Smooth muscle cell (in vitro differentiated cells): ENCODE data around the gene BBS9. TPM values are rescaled to one million over a fixed set of nuclear protein-coding genes. Genes with fewer than 3 reads are reported as not detected.

Source experiments
- DNase-seq: peaks from one replicate; lab custom pipeline; 2025; ENCODE audit not compliant: unreplicated experiment; lab: John Stamatoyannopoulos, UW
- H2AFZ ChIP-seq: fragments of 200-600 bp; sonication (generic); 2 replicates; pipeline ENCODE4 v1.6.0; 2016; ENCODE audit warnings: antibody characterized with exemption, low read depth, mild to moderate bottlenecking
- H3F3A ChIP-seq: fragments of 200-600 bp; sonication (generic); 2 replicates; pipeline ENCODE4 v1.6.0; 2017; ENCODE audit warnings: antibody characterized with exemption, low read depth
- H3K27ac ChIP-seq: fragments of 200-600 bp; sonication (generic); 2 replicates; pipeline ENCODE4 v1.5.1; 2016; ENCODE audit warnings: low read depth, mild to moderate bottlenecking
- H3K27me3 ChIP-seq: fragments of 200-600 bp; sonication (generic); 2 replicates; pipeline ENCODE4 v1.6.1; 2016; ENCODE audit warnings: low read depth, mild to moderate bottlenecking
- H3K36me3 ChIP-seq: fragments of 200-600 bp; sonication (generic); 2 replicates; pipeline ENCODE4 v1.5.1; 2016; ENCODE audit warnings: low read depth
- H3K4me1 ChIP-seq: fragments of 200-600 bp; sonication (generic); 2 replicates; pipeline ENCODE4 v1.5.1; 2016; ENCODE audit warnings: low read depth
- H3K4me2 ChIP-seq: fragments of 200-600 bp; sonication (generic); 2 replicates; pipeline ENCODE4 v1.6.0; 2016; ENCODE audit warnings: mild to moderate bottlenecking
- H3K4me3 ChIP-seq: fragments of 200-600 bp; sonication (generic); 2 replicates; pipeline ENCODE4 v1.5.1; 2016; ENCODE audit warnings: mild to moderate bottlenecking
- H3K79me2 ChIP-seq: fragments of 200-600 bp; sonication (generic); 2 replicates; pipeline ENCODE4 v1.6.0; 2016; ENCODE audit warnings: low read depth, mild to moderate bottlenecking
- H3K9ac ChIP-seq: fragments of 200-600 bp; sonication (generic); 2 replicates; pipeline ENCODE4 v1.6.0; 2016; ENCODE audit warnings: low read depth
- H3K9me3 ChIP-seq: fragments of 200-600 bp; sonication (generic); replicated peaks from 2 replicates; pipeline ENCODE4 v1.5.1; 2016; ENCODE audit warnings: low read depth
- H4K20me1 ChIP-seq: fragments of 200-600 bp; sonication (generic); 2 replicates; pipeline ENCODE4 v1.6.0; 2016; ENCODE audit warnings: low read depth
- WGBS: methylation state at CpG from one replicate; pipeline ENCODE4 v1.1.7; 2016; ENCODE audit warnings: low lambda C conversion rate; 5-methylcytosine and 5-hydroxymethylcytosine counted together
- polyA plus RNA-seq: library from polyadenylated mRNA; unstranded; fragments of >200 nt; fragmentation: Nextera tagmentation; extraction: Ambion mirVana; gene quantifications from 2 replicates; pipeline ENCODE4 v1.2.1, GENCODE V29; 2016
- total RNA-seq: library from RNA; depleted of rRNA; stranded (reverse); fragments of >200 nt; gene quantifications from 2 replicates; pipeline ENCODE4 v1.2.3, GENCODE V29; 2014
- TF ChIP-seq, protein P1 (sequence below): fragments of 200-600 bp; sonication (generic); IDR thresholded peaks from 2 replicates; pipeline ENCODE4 v1.5.1; 2017; ENCODE audit warnings: borderline replicate concordance, mild to moderate bottlenecking, antibody characterized with exemption; ENCODE audit not compliant: insufficient read depth, poor library complexity, severe bottlenecking

The BBS9 gene
- total and polyA plus RNA-seq, 2 experiments from 2014 or later = 12.8 to 19.6 TPM

DNA sequence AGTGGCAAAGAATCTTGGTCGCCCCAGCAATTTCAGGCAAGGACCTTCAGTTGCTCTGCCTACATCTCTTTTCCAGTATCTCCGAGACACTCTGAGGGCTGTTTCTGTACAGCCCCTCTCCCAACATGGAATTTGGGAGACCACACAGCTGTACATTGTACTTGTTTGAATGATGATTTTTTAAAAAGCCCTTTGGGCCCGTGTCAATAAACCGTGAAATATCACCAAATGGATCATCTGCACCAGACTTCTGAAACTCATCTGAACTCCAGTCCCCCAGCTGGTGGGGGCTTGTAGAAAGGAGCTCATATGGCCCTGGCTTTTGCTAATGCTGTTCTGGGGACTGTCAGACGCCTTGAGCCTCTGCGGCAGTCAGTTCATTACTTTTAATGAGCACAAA, 374.9 kb downstream of the BBS9 start:
- Histone ChIP-seq H3K4me1 (no peaks in the 10 kb centered on the region), H3K79me2 (no peaks in the 10 kb centered on the region), H3K4me3 (no peak overlapping the region), H3K36me3 (peaks cover 6% of the 10 kb centered on the region), H3K27me3 (no peaks in the 10 kb centered on the region), H4K20me1 (no peaks in the 10 kb centered on the region), H3F3A (no peaks in the 10 kb centered on the region), H3K4me2 (no peak overlapping the region), H2AFZ (no peak overlapping the region), H3K27ac (no peak overlapping the region), H3K9ac (no peak overlapping the region), H3K9me3 (no peaks in the 10 kb centered on the region)
- TF ChIP-seq, protein P1, sequence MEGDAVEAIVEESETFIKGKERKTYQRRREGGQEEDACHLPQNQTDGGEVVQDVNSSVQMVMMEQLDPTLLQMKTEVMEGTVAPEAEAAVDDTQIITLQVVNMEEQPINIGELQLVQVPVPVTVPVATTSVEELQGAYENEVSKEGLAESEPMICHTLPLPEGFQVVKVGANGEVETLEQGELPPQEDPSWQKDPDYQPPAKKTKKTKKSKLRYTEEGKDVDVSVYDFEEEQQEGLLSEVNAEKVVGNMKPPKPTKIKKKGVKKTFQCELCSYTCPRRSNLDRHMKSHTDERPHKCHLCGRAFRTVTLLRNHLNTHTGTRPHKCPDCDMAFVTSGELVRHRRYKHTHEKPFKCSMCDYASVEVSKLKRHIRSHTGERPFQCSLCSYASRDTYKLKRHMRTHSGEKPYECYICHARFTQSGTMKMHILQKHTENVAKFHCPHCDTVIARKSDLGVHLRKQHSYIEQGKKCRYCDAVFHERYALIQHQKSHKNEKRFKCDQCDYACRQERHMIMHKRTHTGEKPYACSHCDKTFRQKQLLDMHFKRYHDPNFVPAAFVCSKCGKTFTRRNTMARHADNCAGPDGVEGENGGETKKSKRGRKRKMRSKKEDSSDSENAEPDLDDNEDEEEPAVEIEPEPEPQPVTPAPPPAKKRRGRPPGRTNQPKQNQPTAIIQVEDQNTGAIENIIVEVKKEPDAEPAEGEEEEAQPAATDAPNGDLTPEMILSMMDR = no peak
- DNase-seq = no peak
- 90% methylated on average over 6 of the region's 6 CpGs for WGBS

GRCh38 chr7:33509206-33509605, 379.8 kb downstream of the BBS9 start:
- no peak for DNase-seq
- H3K4me1 ChIP-seq = no peaks in the 10 kb centered on the region
- H3K27me3 ChIP-seq = no peaks in the 10 kb centered on the region
- TF ChIP-seq, protein P1 = no peak
- WGBS = 91% methylated on average over 3 of the region's 3 CpGs
- no peak overlapping the region for H2AFZ ChIP-seq
- no peak overlapping the region for H3K4me3 ChIP-seq
- H4K20me1 ChIP-seq = no peaks in the 10 kb centered on the region
- H3K9me3 ChIP-seq = no peaks in the 10 kb centered on the region
- no peak overlapping the region for H3K4me2 ChIP-seq
- no peak overlapping the region for H3K9ac ChIP-seq
- no peaks in the 10 kb centered on the region for H3F3A ChIP-seq
- H3K79me2 ChIP-seq = no peaks in the 10 kb centered on the region
- H3K27ac ChIP-seq = no peak overlapping the region
- peaks cover 6% of the 10 kb centered on the region for H3K36me3 ChIP-seq

DNA sequence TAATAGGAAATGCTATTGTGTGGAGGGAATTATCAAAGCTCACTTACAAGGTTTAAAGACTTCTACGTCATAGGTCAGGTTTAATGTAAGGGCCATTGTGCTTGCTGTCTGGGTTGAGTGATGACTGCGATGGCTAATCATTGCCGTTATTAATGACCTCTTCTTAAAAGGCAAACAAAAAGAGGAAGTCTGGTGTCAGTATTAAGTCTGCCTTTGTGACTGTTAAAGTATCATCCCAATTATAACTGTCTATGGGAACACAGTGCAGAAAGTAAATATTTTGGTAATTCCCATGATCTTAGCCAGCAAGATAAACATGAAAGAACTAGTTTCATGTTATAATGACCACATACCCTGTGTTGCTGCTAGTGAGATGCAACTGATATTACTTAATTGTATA, 382.4 kb downstream of the BBS9 start:
- no peak overlapping the region for H3K27ac ChIP-seq
- H3K79me2 ChIP-seq = no peaks in the 10 kb centered on the region
- TF ChIP-seq, protein P1 = no peak
- no peaks in the 10 kb centered on the region for H3K9me3 ChIP-seq
- no peaks in the 10 kb centered on the region for H3K4me1 ChIP-seq
- WGBS = 52% methylated on average over 3 of the region's 3 CpGs
- no peak overlapping the region for H3K4me2 ChIP-seq
- no peaks in the 10 kb centered on the region for H4K20me1 ChIP-seq
- peaks cover under 1% of the 10 kb centered on the region for H3K36me3 ChIP-seq
- H3K9ac ChIP-seq = no peak overlapping the region
- H3K4me3 ChIP-seq = no peak overlapping the region
- DNase-seq = no peak
- H3F3A ChIP-seq = no peaks in the 10 kb centered on the region
- H3K27me3 ChIP-seq = no peaks in the 10 kb centered on the region
- no peak overlapping the region for H2AFZ ChIP-seq

DNA sequence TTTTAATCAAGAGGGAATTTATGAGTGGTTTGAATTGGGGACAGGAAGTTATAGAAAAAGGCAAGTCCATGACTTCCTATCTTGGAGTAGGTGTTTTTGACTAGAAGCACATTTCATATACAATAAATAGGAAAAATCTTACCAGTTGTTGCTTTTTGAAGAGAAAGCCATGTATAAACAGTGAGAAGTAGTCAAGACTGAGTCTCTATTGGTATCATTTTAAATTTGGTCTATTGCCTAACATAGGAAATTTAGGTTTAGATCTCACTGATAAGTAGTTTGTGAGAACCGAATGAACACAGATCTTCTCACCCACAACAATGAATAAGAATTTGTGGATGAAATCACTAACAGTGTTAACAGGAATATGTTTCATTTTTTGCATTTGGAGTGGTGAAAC, 387.2 kb downstream of the BBS9 start:
- Histone ChIP-seq H3K79me2 (no peaks in the 10 kb centered on the region), H3K4me2 (no peak overlapping the region), H3K4me1 (no peaks in the 10 kb centered on the region), H3F3A (no peaks in the 10 kb centered on the region), H3K4me3 (no peak overlapping the region), H3K27ac (no peak overlapping the region), H2AFZ (no peak overlapping the region), H3K36me3 (no peaks in the 10 kb centered on the region), H3K9me3 (no peaks in the 10 kb centered on the region), H3K9ac (no peak overlapping the region), H4K20me1 (no peaks in the 10 kb centered on the region), H3K27me3 (no peaks in the 10 kb centered on the region)
- no peak for DNase-seq
- TF ChIP-seq, protein P1 = no peak
- 93% methylated on average over 1 of the region's 1 CpG for WGBS
